T-helper 1 cell treated with Interleukin-12 subunit alpha and Interleukin-12 subunit beta and Interleukin-4 antibody, amounts not matched to agents 30 μg/mL and 1 μg/mL, for 36 hours (primary cell): Measurements from ENCODE around the gene NAT16.

Source experiments
- H3K27ac Mint-ChIP-seq: one replicate; pipeline ENCODE4 v1.8.0; 2021; ENCODE audit warnings: mild to moderate bottlenecking, mixed read lengths
- H3K27me3 Mint-ChIP-seq: one replicate; pipeline ENCODE4 v1.8.0; 2021; ENCODE audit warnings: low read depth, mixed read lengths
- H3K36me3 Mint-ChIP-seq: one replicate; pipeline ENCODE4 v1.8.0; 2021; ENCODE audit warnings: low read depth, mixed read lengths
- H3K4me1 Mint-ChIP-seq: one replicate; pipeline ENCODE4 v1.8.0; 2021; ENCODE audit warnings: low read depth, mixed read lengths
- H3K4me3 Mint-ChIP-seq: one replicate; pipeline ENCODE4 v1.8.0; 2021; ENCODE audit warnings: mild to moderate bottlenecking, moderate library complexity, mixed read lengths
- H3K9me3 Mint-ChIP-seq: one replicate; pipeline ENCODE4 v1.8.0; 2021; ENCODE audit warnings: mixed read lengths

Gene NAT16

DNA sequence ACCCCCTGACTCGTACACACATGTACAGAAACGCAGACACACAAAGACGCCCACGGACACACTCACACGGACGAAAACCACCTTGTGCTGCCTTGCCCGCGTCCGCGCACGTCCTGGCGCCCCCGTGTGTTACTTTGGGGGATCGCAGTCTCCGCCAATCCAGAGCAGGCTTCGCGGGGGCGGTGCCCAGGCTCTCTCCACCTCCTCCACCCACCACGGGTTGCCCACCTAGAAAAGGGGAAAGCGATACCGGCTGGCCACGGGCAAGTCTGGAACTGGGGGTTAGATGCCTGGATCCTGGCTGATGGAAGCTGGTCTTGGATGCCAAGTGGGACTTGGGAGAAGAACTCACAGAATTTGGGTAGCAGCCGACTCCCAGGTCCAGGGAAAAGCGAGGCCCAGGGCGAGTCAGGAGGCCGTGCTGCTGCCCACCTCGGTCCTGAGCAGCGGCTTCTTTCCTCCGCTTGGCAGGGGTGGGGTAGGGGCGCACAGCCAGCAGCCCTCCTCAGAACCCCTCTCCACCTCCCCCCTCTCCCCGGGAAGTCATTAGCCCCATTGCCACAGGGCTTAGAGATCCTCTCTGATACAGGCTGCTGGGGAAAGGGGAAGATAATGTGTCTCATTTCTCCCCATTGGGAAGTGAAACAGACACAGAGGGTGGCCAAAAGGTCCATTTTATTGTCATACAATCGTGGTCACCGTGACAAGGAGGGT is 10.1 kb downstream of the NAT16 start:
- H3K4me1 Mint-ChIP-seq: peaks cover 50% of the 10 kb centered on the region
- no peaks in the 10 kb centered on the region for H3K9me3 Mint-ChIP-seq
- H3K36me3 Mint-ChIP-seq: peaks cover 6% of the 10 kb centered on the region
- H3K27ac Mint-ChIP-seq: peak overlapping the region; percentile 8
- H3K4me3 Mint-ChIP-seq: peak overlapping the region; percentile 39
- peaks cover 89% of the 10 kb centered on the region for H3K27me3 Mint-ChIP-seq

DNA sequence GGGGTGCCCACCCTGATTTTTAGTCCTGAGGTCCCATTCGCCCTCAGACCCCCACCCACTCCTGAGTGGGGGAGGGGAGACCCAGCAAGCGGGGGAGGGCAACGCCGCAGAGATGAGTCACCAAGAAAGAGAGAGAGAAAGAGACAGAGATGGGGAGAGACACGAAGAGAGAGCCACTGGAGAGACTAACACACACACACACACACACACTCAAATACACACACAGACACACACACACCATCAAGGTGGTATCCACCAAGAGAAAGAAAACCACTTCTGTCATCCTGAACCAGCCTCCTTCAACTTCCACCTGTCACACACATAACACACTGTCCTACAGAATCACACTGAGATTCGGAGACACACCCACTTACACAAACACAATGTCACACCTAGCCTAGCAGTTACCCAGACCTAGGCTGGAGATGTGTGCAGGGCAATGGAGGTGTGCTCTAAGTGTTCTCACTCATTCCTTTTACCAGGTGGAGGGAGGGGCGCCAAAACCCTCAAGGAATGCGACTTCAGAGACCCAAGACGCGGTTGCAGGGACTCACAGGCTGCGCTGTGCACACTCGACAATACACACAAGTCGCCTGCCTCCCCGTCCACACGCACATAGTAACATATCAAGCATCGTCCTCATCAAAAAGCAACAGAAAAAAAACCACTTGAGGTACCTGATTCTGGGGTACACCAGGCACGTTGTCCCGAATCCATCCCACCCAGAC is 10.8 kb downstream of the NAT16 start:
- H3K4me1 Mint-ChIP-seq: peaks cover 51% of the 10 kb centered on the region
- H3K36me3 Mint-ChIP-seq: peaks cover 6% of the 10 kb centered on the region
- H3K27me3 Mint-ChIP-seq: peaks cover 86% of the 10 kb centered on the region
- peak overlapping the region; percentile 8 for H3K27ac Mint-ChIP-seq
- H3K4me3 Mint-ChIP-seq: peak overlapping the region; percentile 39
- no peaks in the 10 kb centered on the region for H3K9me3 Mint-ChIP-seq

DNA sequence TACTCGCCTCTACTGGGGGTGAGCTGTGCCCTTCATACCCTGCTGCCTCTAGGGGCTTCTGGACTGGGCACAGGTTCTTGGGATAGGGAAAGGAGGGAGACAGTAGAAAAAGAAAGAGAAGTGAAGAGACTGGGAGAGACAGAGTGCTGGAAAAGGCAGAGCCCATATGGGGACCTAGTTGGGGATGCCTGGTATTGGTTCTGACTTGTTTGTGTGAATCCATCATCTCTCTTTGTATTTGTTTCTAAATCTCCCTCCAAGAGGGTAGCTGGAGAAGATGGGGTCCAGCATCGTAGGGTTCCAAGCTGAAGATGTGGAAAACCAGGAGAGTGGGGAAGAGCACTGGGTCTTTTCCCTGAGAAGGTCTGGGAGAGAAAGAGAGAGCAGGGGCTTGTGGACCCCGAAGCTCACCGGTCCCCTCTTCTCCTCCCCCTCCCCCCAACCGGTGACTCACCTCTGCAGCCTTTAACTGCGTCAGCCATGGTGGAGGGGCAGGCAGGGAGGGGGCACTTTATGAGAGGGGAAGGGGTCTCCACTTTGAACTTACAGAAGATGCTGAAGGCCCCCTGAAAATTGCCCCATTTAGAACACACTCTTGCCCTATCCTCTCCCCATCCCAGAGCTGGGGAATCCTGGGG is 11.6 kb downstream of the NAT16 start:
- H3K27me3 Mint-ChIP-seq: peaks cover 80% of the 10 kb centered on the region
- peaks cover 4% of the 10 kb centered on the region for H3K36me3 Mint-ChIP-seq
- H3K27ac Mint-ChIP-seq: no peak overlapping the region
- no peak overlapping the region for H3K4me3 Mint-ChIP-seq
- H3K9me3 Mint-ChIP-seq: no peaks in the 10 kb centered on the region
- peaks cover 46% of the 10 kb centered on the region for H3K4me1 Mint-ChIP-seq

DNA sequence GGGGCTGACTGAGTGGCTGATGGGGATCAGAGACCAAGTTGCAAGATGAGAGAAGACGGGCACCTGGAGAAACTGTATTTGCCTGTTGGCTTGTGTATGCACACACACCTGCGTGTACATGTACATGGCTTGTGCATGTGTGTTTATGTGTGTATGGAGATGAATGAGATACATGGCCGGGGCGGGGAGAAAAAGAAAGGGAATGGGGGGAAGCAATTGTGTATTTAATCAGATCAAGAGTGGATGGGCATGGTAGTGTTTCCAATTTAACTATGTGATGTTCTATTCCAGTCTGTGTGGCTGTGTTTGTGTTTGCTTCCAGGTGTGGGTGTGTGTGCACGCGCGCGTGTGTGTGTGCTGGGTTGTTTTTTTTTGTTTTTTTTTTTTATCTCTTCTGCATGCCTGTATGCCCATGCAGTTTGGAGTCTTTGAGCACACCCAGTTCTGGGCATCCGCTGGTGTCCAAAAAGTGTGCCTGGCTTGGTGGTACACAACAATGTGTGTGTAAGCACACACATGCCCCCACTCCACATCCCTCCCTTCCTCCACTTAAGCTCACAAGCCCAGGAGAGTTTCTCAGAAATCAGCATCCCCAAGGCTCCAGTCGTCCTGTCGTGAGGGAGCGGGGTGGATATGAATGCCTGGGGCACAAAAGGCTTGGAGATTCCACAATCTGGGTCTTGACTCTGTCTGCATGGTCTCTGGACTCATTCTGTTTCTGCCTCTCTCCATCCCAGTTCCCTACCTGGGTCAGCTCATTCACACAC is 12.3 kb downstream of the NAT16 start:
- Mint-ChIP-seq H3K36me3 (peaks cover 4% of the 10 kb centered on the region), H3K4me1 (peaks cover 44% of the 10 kb centered on the region), H3K27ac (no peak overlapping the region), H3K27me3 (peaks cover 80% of the 10 kb centered on the region), H3K4me3 (no peak overlapping the region), H3K9me3 (no peaks in the 10 kb centered on the region)

DNA sequence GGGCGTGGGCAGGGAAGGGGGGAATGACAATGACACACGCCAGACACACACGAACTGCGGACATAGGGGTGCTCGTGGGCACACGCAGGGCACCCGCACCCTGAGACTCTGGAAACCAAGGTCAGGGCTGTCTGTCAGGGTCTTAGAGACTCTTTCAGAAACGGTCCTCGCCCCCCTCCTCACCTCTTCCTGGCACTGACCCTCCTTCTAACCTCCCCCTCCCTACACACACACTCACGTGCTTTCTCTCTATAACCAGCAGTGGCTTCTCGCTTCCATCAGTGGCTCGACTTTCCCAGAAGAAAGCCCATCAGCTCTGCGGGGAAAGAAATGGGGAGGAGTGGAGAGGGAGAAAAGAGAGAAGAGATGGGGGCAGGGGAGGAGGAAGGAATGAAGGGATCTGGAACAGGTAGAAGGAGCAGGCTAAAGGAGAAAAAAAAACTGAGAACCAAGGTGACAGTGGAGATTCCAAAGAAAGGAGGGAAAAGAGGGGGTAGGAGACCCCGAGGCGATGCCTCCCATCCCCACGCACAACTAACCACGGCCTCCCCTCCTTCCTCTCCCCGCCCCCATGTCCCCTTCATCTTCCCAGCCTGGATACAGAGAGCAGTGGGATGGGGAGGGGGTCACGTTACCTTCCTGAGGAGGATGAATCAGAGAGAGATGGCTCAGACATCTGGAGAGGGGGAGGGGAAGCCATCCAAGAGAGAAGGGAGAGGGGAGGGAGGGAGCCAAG is 13.0 kb downstream of the NAT16 start:
- Mint-ChIP-seq H3K27me3 (peaks cover 82% of the 10 kb centered on the region), H3K27ac (no peak overlapping the region), H3K4me3 (no peak overlapping the region), H3K9me3 (no peaks in the 10 kb centered on the region), H3K4me1 (peaks cover 45% of the 10 kb centered on the region), H3K36me3 (peaks cover 4% of the 10 kb centered on the region)

DNA sequence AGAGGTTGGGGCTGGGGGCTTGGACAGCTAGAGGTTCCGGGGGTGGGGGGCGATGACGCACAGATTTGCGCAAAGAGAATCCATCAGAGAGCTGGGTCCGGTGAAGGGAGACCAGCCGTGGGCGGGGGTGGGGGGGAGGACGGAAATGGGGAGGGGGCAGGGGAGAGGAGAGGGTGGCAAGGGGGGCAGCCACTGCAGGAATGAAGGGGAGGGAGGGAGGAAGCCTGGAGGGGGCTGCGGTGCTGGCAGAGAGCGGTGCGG is 13.5 kb downstream of the NAT16 start:
- Mint-ChIP-seq H3K27ac (no peak overlapping the region), H3K4me1 (peaks cover 42% of the 10 kb centered on the region), H3K36me3 (peaks cover 5% of the 10 kb centered on the region), H3K9me3 (no peaks in the 10 kb centered on the region), H3K4me3 (no peak overlapping the region), H3K27me3 (peaks cover 77% of the 10 kb centered on the region)

DNA sequence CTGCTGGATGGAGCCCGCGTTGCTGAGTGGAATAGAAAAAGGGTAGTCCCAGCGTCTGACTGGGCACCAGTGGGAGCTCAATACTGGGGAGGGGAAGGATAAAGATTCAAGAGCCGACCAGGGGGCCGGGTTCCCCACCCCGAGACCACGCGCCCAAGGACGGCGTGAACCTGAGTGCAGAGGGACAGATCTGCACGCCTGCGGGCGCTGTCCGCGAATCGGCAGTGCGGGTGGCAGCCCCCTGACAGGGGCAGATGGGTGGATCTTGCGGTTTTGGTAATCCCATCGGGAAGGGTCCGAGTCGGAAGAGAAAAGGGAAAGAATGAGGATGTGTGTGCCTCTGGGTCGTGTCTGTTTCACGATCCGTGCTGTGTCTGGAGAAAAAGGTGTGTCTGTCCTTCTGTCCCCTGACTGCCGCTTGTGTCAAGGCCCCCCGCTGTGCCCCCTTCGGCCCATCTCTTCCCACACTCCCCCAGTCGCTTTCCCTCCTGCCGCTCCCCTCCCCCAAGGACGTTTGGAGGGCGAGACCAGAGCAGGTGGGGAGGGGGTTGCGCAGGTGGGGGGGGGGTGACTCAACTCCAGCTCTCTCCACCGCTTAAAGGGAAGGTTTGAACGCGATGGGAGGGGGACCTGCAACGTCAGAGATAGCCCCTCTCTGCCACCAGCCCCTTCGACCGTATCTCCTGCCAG is 14.0 kb downstream of the NAT16 start:
- Mint-ChIP-seq H3K27ac (peak overlapping the region; percentile 86), H3K36me3 (peaks cover 5% of the 10 kb centered on the region), H3K4me1 (peaks cover 37% of the 10 kb centered on the region), H3K9me3 (no peaks in the 10 kb centered on the region), H3K4me3 (peak overlapping the region; percentile 86), H3K27me3 (peaks cover 73% of the 10 kb centered on the region)

DNA sequence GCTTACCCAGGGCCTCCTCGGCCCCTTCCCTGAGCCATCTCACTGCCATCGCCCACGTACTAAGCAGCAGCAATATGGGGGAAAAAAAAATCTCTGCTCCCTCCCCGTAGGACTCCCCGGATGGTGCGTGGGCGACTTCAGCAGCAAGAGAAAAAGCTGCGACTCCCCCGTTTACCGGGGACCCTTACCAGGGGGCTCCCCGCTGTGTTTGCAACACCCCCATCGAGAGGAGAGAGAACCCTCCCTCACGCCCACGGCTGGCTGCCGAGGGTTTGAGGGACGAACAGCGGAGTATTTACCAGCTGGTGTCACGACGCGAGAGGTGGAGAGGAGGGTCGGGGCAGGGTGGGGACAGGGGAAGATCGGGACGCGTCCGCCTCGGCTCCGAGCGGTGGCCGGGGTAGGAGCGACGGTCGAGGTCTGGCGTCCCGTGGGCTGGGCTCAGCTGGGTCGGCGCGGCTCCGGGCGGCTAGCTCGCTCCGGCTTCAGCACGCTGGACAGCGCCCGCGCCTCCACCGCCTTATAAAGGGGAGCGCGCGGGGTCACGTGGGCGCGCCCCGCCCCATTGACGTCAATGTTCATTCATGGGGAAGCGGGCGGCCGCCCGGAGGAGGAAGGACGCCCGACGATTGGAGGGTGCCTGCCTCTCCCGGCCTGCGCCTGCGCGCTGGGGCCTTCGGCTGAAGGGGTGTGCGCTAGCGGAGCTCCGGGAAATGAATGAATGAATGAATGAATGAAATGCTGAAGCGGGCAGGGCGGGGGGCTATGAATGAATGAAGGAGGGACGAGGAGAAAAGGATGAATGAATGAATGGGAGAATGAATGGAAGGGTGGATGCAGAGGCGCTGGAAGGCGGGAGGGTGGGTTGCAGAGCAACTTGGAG is 14.8 kb downstream of the NAT16 start, which contains the start of gene VGF:
Gene VGF (minus strand): TSS at position 495 of the 883 bp plus-strand sequence. CDS start 726 bp downstream, outside the sequence.
- H3K36me3 Mint-ChIP-seq: peaks cover 4% of the 10 kb centered on the region
- H3K4me3 Mint-ChIP-seq: peak within 1 kb of the TSS; percentile 86
- peaks cover 65% of the 10 kb centered on the region for H3K27me3 Mint-ChIP-seq
- H3K27ac Mint-ChIP-seq: peak within 1 kb of the TSS; percentile 86
- peaks cover 29% of the 10 kb centered on the region for H3K4me1 Mint-ChIP-seq
- H3K9me3 Mint-ChIP-seq: no peaks in the 10 kb centered on the region

DNA sequence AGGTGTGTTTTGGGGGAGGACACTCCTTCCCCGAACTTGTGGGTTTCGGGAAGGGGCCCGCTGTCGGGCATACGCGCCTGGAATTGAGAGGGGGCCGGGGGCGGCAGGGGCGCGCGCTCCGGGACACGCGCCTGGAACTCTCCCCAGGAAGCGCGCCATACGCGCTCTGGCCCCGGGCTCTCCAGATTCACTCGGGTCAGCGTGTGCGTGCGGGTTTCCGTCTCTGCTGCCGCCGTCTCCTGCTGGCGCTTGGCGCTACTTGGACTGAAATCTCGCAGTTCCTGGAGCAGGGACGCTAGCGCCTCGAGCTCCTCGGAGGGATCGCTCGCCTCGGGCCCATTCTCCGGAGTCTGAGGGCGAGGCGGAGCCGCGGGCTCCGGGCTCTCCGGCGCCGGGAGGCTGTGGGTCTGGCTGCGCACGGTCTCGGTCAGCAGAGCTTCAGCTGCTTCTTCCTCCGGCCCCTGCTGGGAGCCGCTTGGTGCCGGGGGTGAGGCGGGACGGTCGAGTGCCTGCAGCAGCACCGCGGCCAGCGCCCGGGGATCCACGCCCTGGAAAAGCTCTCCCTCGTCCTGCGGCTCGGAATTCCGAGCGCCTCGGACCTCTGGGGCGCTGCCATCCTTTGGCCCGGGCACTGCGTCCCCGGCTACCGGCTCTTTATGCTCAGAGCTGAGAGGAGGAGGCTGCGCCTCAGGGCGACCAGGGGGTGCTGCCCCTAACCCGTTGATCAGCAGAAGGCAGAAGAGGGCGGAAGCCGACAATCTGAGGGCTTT is 15.8 kb downstream of the NAT16 start:
- H3K27me3 Mint-ChIP-seq: peaks cover 54% of the 10 kb centered on the region
- H3K4me1 Mint-ChIP-seq: peaks cover 22% of the 10 kb centered on the region
- H3K36me3 Mint-ChIP-seq: peaks cover 9% of the 10 kb centered on the region
- H3K9me3 Mint-ChIP-seq: no peaks in the 10 kb centered on the region
- H3K4me3 Mint-ChIP-seq: no peak overlapping the region
- H3K27ac Mint-ChIP-seq: peak overlapping the region; percentile 74

DNA sequence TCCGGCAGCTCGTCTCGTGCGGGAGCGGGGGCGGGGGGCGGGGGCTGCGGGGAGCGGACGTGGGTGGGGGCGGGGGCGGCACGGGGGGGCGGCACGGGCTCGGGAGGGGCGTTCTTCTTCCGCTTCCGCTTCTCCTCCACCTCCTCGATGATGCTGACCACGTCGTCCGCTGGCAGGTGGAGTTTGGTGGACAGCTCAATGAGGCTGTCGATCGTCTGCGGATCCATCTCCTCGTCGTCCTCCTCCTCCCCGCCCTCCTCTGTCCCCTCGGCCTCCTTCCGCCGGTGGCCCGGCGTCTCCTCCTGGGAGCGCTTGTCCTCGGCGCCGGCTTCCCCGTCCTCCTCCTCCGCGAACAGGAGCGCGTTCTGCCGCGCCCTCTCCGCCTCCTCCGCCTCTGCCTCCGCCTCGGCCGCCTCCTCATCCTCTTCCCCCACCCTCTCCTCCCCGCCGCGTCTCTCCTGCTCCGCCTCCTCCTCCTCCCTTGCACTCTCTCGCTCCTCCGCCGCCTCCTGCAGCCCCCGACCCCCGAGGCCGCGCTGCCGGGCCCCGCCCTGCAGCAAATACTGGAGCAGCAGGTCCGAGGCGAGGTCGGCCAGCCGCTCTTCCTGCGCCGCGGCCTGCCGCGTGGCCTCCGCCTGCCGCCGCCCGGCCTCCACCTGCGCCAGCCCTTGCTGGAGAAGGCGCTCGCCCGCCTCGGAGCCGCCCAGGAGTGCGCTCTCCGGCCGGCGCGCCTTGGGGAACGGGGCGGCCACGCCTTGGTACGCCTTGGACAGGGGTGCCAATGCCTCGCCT is 16.6 kb downstream of the NAT16 start:
- Mint-ChIP-seq H3K27me3 (peaks cover 47% of the 10 kb centered on the region), H3K9me3 (no peaks in the 10 kb centered on the region), H3K36me3 (peaks cover 11% of the 10 kb centered on the region), H3K27ac (peak overlapping the region; percentile 26), H3K4me1 (peaks cover 18% of the 10 kb centered on the region), H3K4me3 (peak overlapping the region; percentile 67)

DNA sequence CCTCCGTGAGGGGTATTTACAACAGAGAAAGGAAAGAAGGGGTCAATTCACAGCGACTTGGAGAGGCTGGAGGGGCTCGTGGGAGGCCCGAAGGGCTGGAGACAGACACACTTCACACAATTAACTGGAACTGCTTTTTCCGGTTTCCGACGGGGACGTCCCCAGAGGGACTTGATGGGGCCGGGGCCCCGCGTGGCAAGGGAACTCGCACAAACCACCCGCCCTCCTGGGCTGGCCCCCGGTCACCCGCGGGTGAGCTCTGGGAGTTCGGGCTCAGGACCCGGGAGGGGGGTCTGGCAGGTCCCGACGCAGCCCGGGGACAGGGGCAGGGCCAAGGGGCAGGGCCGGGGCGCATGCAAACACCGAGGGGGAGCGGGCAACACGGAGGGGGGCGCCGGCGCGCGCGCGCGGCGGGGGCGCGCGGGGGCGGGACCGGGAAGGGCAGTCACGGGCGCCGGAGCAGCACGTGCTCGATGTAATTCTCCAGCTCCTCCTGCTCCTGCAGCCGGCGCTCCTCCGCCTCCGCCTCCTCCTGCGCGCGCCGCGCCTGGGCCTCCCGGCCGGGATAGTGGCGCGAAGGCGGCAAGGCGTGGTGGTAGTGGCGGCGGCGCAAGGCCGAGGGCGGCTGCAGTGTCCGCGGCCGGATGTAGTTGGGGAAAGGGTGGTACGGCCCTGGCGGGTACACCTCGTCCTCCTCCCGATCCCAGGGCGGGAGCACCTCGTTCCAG is 17.4 kb downstream of the NAT16 start:
- H3K27ac Mint-ChIP-seq: no peak overlapping the region
- H3K36me3 Mint-ChIP-seq: peaks cover 15% of the 10 kb centered on the region
- no peaks in the 10 kb centered on the region for H3K9me3 Mint-ChIP-seq
- peaks cover 17% of the 10 kb centered on the region for H3K4me1 Mint-ChIP-seq
- H3K4me3 Mint-ChIP-seq: peak overlapping the region; percentile 70
- peaks cover 40% of the 10 kb centered on the region for H3K27me3 Mint-ChIP-seq
